Measurements from ENCODE around the gene CAVIN1. TPM values are rescaled to one million over a fixed set of nuclear protein-coding genes. Genes with fewer than 3 reads are reported as not detected.
"Not testable (repeated sequence)": the region's sequence is repeated elsewhere in the genome, so short reads cannot be mapped to it uniquely, and the experiment has no call there.

Gene CAVIN1
- total RNA-seq, 5 donors from 2014 or later (not counting 1 experiment from before 2014, with no cell fraction given): 0.83 to 2.3 (median 2.1) TPM

DNA sequence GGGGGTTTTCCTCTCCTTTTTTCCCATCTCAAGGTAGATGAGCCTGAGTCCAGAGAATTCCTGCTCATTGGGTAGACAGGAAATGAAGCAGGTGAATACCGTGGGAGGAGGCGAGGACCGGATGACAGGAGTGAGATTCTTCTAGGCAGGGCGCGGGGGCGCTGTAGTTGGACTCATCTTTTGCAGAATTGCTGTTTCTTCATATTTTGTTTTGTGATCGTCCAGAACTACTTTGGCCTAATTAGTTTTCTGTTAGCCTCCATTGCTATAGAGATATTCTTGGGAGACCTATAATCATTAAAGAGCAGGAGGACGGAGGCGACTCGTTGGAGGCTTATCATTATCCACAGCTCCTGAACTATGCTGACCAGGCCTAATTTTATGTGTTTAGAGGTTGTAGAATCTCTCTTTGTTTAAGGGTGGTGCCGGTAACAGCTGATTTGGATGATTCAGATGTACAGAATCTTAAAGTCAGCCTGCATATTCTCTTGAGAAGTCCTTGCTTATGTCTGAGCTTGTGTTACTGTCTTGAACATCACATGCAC, 36.3 kb upstream of the CAVIN1 start:
- H3K4me1 ChIP-seq (ENCODE audit: control insufficient read depth in 1 of 2, extremely low read depth in 1 of 2, insufficient read depth in 2 of 2, low read length in 2 of 2): peaks cover 25 to 39% of the 10 kb centered on the region in 2 experiments
- H3K27me3 Mint-ChIP-seq: peaks cover 0 to 3% of the 10 kb centered on the region in 2 donors
- peak in 2 of 4 experiments; percentile 15 to 17 for ATAC-seq (replicated peaks in 1 of 4)
- no peaks in the 10 kb centered on the region for H3K27me3 ChIP-seq (replicated peaks in 1 of 2; ENCODE audit: control insufficient read depth in 2 of 2, extremely low read depth in 1 of 2, insufficient read depth in 2 of 2, low read length in 1 of 2)
- H3K4me3 ChIP-seq (ENCODE audit: control insufficient read depth in 1 of 2, extremely low read depth in 1 of 2, low read length in 1 of 2): peak overlapping the region; percentile 46 to 95
- peaks cover 41 to 50% (median 42%) of the 10 kb centered on the region in 3 donors for H3K4me1 Mint-ChIP-seq
- CTCF ChIA-PET: interaction anchor here in 1 of 2 donors (1.0 kb wide), 1 partner anchor 71 kb away, joined by 3 read pairs; no protein-coding TSS in a partner anchor
- H3K27ac Mint-ChIP-seq: peak overlapping the region; percentile 83 to 86
- 9% methylated on average over 8 of the region's 11 CpGs for WGBS (ENCODE audit: insufficient coverage)
- H3K36me3 Mint-ChIP-seq: peaks cover 10% of the 10 kb centered on the region
- H3K9me3 Mint-ChIP-seq: no peaks in the 10 kb centered on the region
- peak overlapping the region; percentile 90 to 95 (median 91) for H3K4me3 Mint-ChIP-seq
- POLR2A ChIA-PET: no interaction called here
- DNase-seq: peak in 6 of 35 experiments; percentile 5 to 30 (median 12)
- peak overlapping the region; percentile 10 for H3K27ac ChIP-seq (ENCODE audit: low read length)
- H3K36me3 ChIP-seq (ENCODE audit: control insufficient read depth in 2 of 2, extremely low read depth in 1 of 2, insufficient read depth in 1 of 2, low read length in 1 of 2): no peaks in the 10 kb centered on the region
- no peaks in the 10 kb centered on the region for H3K9me3 ChIP-seq

DNA sequence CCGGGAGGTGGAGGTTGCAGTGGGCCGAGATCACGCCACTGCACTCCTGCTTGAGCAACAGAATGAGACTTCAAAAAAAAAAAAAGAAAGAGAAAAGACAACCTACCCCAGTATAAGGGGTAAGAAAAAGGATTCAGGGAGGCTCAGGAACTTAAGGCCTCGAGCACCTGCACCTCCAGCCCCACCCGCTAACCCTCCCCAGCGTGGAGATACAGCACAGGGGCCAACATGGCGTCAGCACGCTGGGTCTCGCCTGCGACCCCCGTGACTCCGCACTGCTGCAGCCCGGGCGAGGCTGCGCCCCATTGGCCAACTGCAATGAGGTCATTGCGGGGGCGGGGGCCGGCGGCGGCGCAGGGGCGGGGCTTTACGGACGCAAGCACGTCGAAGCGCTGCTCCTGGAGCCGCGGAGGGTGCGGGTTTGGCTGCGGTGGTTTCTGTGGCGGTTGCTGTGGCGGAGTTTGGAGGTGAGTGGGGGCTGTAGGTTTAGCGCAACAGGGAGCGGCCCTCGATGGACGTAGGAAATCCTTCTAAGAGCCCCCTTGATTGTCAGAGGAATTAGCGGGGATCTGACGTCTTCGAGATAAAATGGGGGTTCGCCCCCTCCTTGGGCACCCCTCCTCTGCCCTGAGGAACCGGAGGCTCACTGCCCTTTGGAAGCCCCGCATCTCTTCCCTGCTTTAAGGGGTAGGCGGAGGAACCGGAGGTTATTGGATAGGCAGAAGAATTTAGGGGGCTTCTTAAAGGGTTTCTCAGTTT, 35.6 kb upstream of the CAVIN1 start, which contains the start of gene ATP6V0A1:
Gene ATP6V0A1 (plus strand): TSS at position 382 of the 759 bp plus-strand sequence. CDS start 2,017 bp downstream, outside the sequence.
- peak; percentile 89 to 94 (median 91) for ATAC-seq (replicated peaks in 1 of 4)
- under 1% methylated on average over 26 of the region's 45 CpGs for WGBS (ENCODE audit: insufficient coverage)

GRCh38 chr17:42457107-42457792, 34.2 kb upstream of the CAVIN1 start:
- peaks cover 25 to 39% of the 10 kb centered on the region in 2 experiments for H3K4me1 ChIP-seq (ENCODE audit: control insufficient read depth in 1 of 2, extremely low read depth in 1 of 2, insufficient read depth in 2 of 2, low read length in 2 of 2)
- WGBS (ENCODE audit: insufficient coverage): no CpG with 5 or more reads among the region's 6 CpGs
- no peaks in the 10 kb centered on the region for H3K9me3 ChIP-seq
- no peak for ATAC-seq (replicated peaks in 1 of 4)
- H3K27ac ChIP-seq (ENCODE audit: low read length): peak overlapping the region; percentile 17
- Mint-ChIP-seq H3K9me3 (no peaks in the 10 kb centered on the region), H3K4me3 (peak overlapping the region; percentile 61 to 95 (median 75)), H3K27ac (peak overlapping the region; percentile 23 to 81), H3K36me3 (peaks cover 3% of the 10 kb centered on the region), H3K27me3 (peaks cover 0 to 5% of the 10 kb centered on the region in 2 donors), H3K4me1 (peaks cover 41 to 57% (median 47%) of the 10 kb centered on the region in 3 donors)
- H3K4me3 ChIP-seq (ENCODE audit: control insufficient read depth in 1 of 2, extremely low read depth in 1 of 2, low read length in 1 of 2): no peak overlapping the region
- CTCF ChIA-PET: interaction anchor here (0.6 to 0.8 kb wide), 4 partner anchors 16 to 70 kb away, joined by 3 to 5 read pairs (median 3); no protein-coding TSS in a partner anchor
- H3K36me3 ChIP-seq (ENCODE audit: control insufficient read depth in 2 of 2, extremely low read depth in 1 of 2, insufficient read depth in 1 of 2, low read length in 1 of 2): no peaks in the 10 kb centered on the region
- no peak for DNase-seq
- no peaks in the 10 kb centered on the region for H3K27me3 ChIP-seq (replicated peaks in 1 of 2; ENCODE audit: control insufficient read depth in 2 of 2, extremely low read depth in 1 of 2, insufficient read depth in 2 of 2, low read length in 1 of 2)
- POLR2A ChIA-PET: no interaction called here

More for the DNA sequence above, 35.6 kb upstream of the CAVIN1 start, which contains the start of gene ATP6V0A1:
- CTCF ChIA-PET: interaction anchor here in 1 of 2 donors (0.6 kb wide), 1 partner anchor 342 kb away, joined by 3 read pairs; no protein-coding TSS in a partner anchor
- POLR2A ChIA-PET: no interaction called here
- Histone ChIP-seq H3K4me3 (ENCODE audit: control insufficient read depth in 1 of 2, extremely low read depth in 1 of 2, low read length in 1 of 2) (peak within 1 kb of the TSS; percentile 46 to 95), H3K36me3 (ENCODE audit: control insufficient read depth in 2 of 2, extremely low read depth in 1 of 2, insufficient read depth in 1 of 2, low read length in 1 of 2) (no peaks in the 10 kb centered on the region), H3K27me3 (replicated peaks in 1 of 2; ENCODE audit: control insufficient read depth in 2 of 2, extremely low read depth in 1 of 2, insufficient read depth in 2 of 2, low read length in 1 of 2) (no peaks in the 10 kb centered on the region), H3K4me1 (ENCODE audit: control insufficient read depth in 1 of 2, extremely low read depth in 1 of 2, insufficient read depth in 2 of 2, low read length in 2 of 2) (peaks cover 25 to 39% of the 10 kb centered on the region in 2 experiments), H3K27ac (ENCODE audit: low read length) (peak within 1 kb of the TSS; percentile 10), H3K9me3 (no peaks in the 10 kb centered on the region)
- H3K27me3 Mint-ChIP-seq: peaks cover 0 to 3% of the 10 kb centered on the region in 2 donors
- peak; percentile 68 to 89 (median 81) for DNase-seq
- peak within 1 kb of the TSS; percentile 83 to 86 for H3K27ac Mint-ChIP-seq
- H3K9me3 Mint-ChIP-seq: no peaks in the 10 kb centered on the region
- H3K4me3 Mint-ChIP-seq: peak within 1 kb of the TSS; percentile 90 to 95 (median 91)
- peaks cover 8% of the 10 kb centered on the region for H3K36me3 Mint-ChIP-seq
- H3K4me1 Mint-ChIP-seq: peaks cover 41 to 51% (median 42%) of the 10 kb centered on the region in 3 donors

DNA sequence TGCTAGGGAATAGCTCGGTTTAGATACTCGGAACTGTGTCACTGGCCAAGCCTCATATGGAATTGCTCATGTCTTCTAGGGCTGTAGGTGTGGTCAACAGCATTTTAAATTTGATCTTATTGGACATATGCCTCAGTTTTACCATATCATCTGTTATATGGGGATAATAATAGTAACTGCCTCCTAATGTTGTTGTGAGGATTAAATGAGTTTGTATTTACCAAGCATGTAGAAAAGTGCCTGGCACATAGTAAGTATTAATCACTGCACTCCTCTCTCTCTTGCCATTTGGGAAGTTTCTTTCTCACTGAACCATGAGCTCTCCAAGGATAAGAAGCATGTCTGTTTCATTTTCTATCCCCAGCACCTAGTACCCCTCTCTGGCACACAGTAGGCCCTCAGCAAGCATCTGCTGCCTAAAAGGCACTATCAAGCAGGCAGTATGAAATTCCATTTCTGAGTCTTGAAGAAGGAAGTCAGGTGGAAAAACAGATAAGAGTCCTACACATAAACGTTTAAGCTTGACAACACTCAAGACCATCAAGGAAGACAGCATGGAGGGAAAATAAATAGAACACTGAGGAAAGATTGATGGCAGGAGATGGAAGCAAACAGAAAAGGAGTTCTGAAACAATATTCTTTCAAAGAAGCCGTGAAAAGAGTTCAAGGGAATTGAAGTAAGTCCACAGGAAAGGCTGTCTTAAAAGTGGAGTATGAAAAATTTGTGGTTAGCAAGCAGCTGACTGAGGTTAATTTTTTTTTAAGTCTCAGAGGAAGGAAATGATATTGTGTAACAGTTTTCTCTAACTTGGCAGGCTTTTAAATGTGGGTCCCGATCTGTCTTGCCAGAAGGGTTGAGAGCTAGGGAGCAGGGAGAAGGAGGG, 33.4 kb upstream of the CAVIN1 start:
- peaks cover 0 to 5% of the 10 kb centered on the region in 2 donors for H3K27me3 Mint-ChIP-seq
- peak overlapping the region; percentile 23 to 70 for H3K27ac Mint-ChIP-seq
- H3K27me3 ChIP-seq (replicated peaks in 1 of 2; ENCODE audit: control insufficient read depth in 2 of 2, extremely low read depth in 1 of 2, insufficient read depth in 2 of 2, low read length in 1 of 2): peaks cover 0 to 2% of the 10 kb centered on the region in 2 experiments
- no peaks in the 10 kb centered on the region for H3K36me3 ChIP-seq (ENCODE audit: control insufficient read depth in 2 of 2, extremely low read depth in 1 of 2, insufficient read depth in 1 of 2, low read length in 1 of 2)
- peaks cover 41 to 57% (median 47%) of the 10 kb centered on the region in 3 donors for H3K4me1 Mint-ChIP-seq
- peak overlapping the region; percentile 7 to 95 (median 65) for H3K4me3 Mint-ChIP-seq
- peak overlapping the region; percentile 17 for H3K27ac ChIP-seq (ENCODE audit: low read length)
- peak overlapping the region in 1 of 2 donors; percentile 0 for H3K4me3 ChIP-seq (ENCODE audit: control insufficient read depth in 1 of 2, extremely low read depth in 1 of 2, low read length in 1 of 2)
- peaks cover 25 to 39% of the 10 kb centered on the region in 2 experiments for H3K4me1 ChIP-seq (ENCODE audit: control insufficient read depth in 1 of 2, extremely low read depth in 1 of 2, insufficient read depth in 2 of 2, low read length in 2 of 2)
- DNase-seq: peak in 10 of 35 experiments; percentile 4 to 74 (median 10)
- ChIA-PET POLR2A (no interaction called here), CTCF (interaction anchor here in 1 of 2 donors (0.8 kb wide), 1 partner anchor 15 kb away, joined by 5 read pairs; no protein-coding TSS in a partner anchor)
- H3K9me3 Mint-ChIP-seq: no peaks in the 10 kb centered on the region
- H3K9me3 ChIP-seq: no peaks in the 10 kb centered on the region
- peaks cover 3% of the 10 kb centered on the region for H3K36me3 Mint-ChIP-seq
- ATAC-seq (replicated peaks in 1 of 4): peak in 3 of 4 experiments; percentile 33 to 49 (median 40)
- WGBS (ENCODE audit: insufficient coverage): 0% methylated on average over 1 of the region's 5 CpGs

GRCh38 chr17:42454987-42455386, 31.9 kb upstream of the CAVIN1 start:
- POLR2A ChIA-PET: interaction anchor here (0.5 to 0.7 kb wide), 3 partner anchors 65 to 205 kb away, joined by 3 to 8 read pairs (median 4); no protein-coding TSS in a partner anchor
- DNase-seq; H3K27ac Mint-ChIP-seq; H3K27me3 ChIP-seq (replicated peaks in 1 of 2; ENCODE audit: control insufficient read depth in 2 of 2, extremely low read depth in 1 of 2, insufficient read depth in 2 of 2, low read length in 1 of 2); CTCF ChIA-PET; H3K36me3 ChIP-seq (ENCODE audit: control insufficient read depth in 2 of 2, extremely low read depth in 1 of 2, insufficient read depth in 1 of 2, low read length in 1 of 2); H3K4me3 Mint-ChIP-seq; ATAC-seq (replicated peaks in 1 of 4); H3K9me3 ChIP-seq; H3K27ac ChIP-seq (ENCODE audit: low read length); H3K9me3 Mint-ChIP-seq; H3K36me3 Mint-ChIP-seq; H3K4me3 ChIP-seq (ENCODE audit: control insufficient read depth in 1 of 2, extremely low read depth in 1 of 2, low read length in 1 of 2); H3K27me3 Mint-ChIP-seq: not testable (repeated sequence)
- H3K4me1 ChIP-seq (ENCODE audit: control insufficient read depth in 1 of 2, extremely low read depth in 1 of 2, insufficient read depth in 2 of 2, low read length in 2 of 2): peaks cover 22 to 38% of the 10 kb centered on the region in 2 experiments
- 83% methylated on average over 1 of the region's 6 CpGs for WGBS (ENCODE audit: insufficient coverage)
- H3K4me1 Mint-ChIP-seq: peaks cover 32 to 47% (median 41%) of the 10 kb centered on the region in 3 donors
